H1 (cell line): ENCODE results near the gene SMARCC1. TPM values are rescaled to one million over a fixed set of nuclear protein-coding genes. Genes with fewer than 3 reads are reported as not detected.

ENCODE experiments used
- BACH1 ChIP-seq: IDR thresholded peaks from 2 replicates; pipeline ENCODE4 v1.6.1; 2012; ENCODE audit warnings: low read length, improper control_type of control experiment
- BRCA1 ChIP-seq: IDR thresholded peaks from 2 replicates; pipeline ENCODE4 v1.6.1; 2012; ENCODE audit warnings: low read depth, low read length, improper control_type of control experiment
- GABPA ChIP-seq: IDR thresholded peaks from 2 replicates; pipeline ENCODE4 v1.6.1; 2011; ENCODE audit warnings: mild to moderate bottlenecking, low read length, moderate library complexity, borderline replicate concordance; ENCODE audit not compliant: insufficient read depth
- HDAC6 ChIP-seq: IDR thresholded peaks from one replicate; pipeline ENCODE4 v1.7.1; 2012; ENCODE audit warnings: low read depth, mild to moderate bottlenecking, inconsistent platforms, low read length, moderate library complexity
- RBBP5 ChIP-seq: IDR thresholded peaks from 2 replicates; pipeline ENCODE4 v1.7.1; 2012; ENCODE audit warnings: low read depth, mild to moderate bottlenecking, inconsistent platforms, low read length, moderate library complexity, borderline replicate concordance
- TCF12 ChIP-seq: IDR thresholded peaks from 2 replicates; pipeline ENCODE4 v1.6.1; 2011; ENCODE audit warnings: low read depth, mild to moderate bottlenecking, low read length
- polyA plus RNA-seq, 7 experiments: library from polyadenylated mRNA; depleted of rRNA in 3 of 7; stranded (reverse) in 5 of 7; unstranded in 2 of 7; fragments of >200 nt in 5 of 7; fragments of 200-250 nt in 2 of 7; gene quantifications; 1 replicate in 5 of 7; 2 replicates in 1 of 7; 4 replicates in 1 of 7; pipeline versions ENCODE4 v1.2.1 to v1.2.3, GENCODE V29; 2011 to 2013; ENCODE audit warnings: missing spikeins in 2 of 7, mixed read lengths in 2 of 7
- total RNA-seq: library from RNA; stranded (reverse); fragmentation: NEBNext Ultra II Directional; extraction: Animal tissue kit (Norgen Biotek cat#: 25700); gene quantifications from 2 replicates; pipeline ENCODE4 v1.2.1, GENCODE V29; 2021
- TF ChIP-seq, protein P1 (sequence below): IDR thresholded peaks from 2 replicates; pipeline ENCODE4 v1.6.1; 2011; ENCODE audit warnings: low read length, improper control_type of control experiment

Gene SMARCC1
- total and polyA plus RNA-seq, 2 of the 8 experiments (the other 6 are each of a cell fraction or from before 2014, with no cell fraction given): 64.1 to 335 TPM

DNA sequence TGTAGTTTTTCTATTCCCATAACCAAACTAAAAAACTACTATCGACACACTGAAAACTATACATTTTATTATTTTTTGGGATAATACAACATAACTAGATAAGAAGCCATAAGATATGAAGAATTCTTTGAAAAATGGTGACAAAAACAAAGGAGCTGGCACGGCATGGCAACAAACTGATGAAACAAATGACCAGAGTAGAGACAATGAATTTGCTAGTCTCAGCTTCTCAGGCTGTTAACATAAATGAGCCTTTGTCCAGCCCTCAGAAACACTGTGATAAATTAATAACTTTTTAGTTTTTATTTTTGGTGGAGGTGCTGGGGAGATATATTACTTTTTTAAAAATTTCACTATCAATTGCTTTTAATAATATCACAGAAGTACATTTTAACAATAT lies 100.7 kb downstream of the SMARCC1 start (continued):
- no peak for TF ChIP-seq HDAC6
- no peak for TF ChIP-seq BRCA1
- no peak for TF ChIP-seq GABPA
- no peak for TF ChIP-seq BACH1
- no peak for TF ChIP-seq TCF12
- TF ChIP-seq, protein P1, sequence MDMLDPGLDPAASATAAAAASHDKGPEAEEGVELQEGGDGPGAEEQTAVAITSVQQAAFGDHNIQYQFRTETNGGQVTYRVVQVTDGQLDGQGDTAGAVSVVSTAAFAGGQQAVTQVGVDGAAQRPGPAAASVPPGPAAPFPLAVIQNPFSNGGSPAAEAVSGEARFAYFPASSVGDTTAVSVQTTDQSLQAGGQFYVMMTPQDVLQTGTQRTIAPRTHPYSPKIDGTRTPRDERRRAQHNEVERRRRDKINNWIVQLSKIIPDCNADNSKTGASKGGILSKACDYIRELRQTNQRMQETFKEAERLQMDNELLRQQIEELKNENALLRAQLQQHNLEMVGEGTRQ: no peak
- TF ChIP-seq RBBP5: no peak
